ENCODE results near the gene SLC39A11.

DNA sequence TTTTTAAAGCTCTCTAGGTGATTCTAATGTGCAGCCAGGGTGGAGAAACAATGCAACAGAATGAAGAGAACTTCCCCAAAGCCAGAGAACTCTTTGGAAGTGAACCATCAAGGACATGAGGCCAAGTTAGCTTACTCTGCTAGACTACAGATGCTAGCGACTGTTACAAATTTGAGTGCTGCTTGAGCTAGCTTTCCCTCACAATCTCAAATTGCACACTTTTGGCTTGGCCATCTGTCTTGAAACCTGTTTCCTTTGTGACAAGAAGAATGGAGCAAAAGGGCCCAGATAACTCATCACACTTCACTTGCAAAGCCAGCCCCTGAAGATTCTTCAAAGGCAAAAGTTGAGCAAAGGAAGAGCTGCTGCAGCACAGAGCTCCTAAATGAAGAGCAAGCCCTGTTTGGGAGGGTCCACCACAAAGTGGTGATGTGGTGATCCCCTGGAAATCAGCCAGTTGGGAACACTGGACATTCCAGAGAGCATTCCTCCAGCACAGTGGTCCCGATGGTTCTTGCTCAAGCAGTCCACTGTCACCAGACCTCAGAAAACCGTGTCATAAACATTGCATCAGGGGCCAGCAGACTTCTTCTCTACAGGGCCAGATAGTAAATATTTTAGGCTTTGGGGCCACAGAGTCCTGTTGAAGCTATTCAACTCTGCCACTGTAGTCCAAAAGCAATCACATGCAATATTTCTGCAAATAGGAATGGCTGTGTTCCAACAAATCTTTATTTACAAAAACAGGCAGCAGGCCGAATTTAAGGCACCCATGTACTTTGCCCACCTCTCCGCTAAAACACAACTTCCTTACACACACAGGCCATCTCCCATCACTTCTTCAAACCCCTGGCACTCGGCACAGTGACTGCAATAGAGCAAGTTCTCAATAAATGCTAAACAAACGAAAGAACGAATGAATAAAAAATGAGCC lies 21.2 kb downstream of the SLC39A11 start:
- TF ChIP-seq, protein P1, sequence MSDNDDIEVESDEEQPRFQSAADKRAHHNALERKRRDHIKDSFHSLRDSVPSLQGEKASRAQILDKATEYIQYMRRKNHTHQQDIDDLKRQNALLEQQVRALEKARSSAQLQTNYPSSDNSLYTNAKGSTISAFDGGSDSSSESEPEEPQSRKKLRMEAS (IDR thresholded peaks at IDR 0.05), result no peak
- TF ChIP-seq, protein P2, sequence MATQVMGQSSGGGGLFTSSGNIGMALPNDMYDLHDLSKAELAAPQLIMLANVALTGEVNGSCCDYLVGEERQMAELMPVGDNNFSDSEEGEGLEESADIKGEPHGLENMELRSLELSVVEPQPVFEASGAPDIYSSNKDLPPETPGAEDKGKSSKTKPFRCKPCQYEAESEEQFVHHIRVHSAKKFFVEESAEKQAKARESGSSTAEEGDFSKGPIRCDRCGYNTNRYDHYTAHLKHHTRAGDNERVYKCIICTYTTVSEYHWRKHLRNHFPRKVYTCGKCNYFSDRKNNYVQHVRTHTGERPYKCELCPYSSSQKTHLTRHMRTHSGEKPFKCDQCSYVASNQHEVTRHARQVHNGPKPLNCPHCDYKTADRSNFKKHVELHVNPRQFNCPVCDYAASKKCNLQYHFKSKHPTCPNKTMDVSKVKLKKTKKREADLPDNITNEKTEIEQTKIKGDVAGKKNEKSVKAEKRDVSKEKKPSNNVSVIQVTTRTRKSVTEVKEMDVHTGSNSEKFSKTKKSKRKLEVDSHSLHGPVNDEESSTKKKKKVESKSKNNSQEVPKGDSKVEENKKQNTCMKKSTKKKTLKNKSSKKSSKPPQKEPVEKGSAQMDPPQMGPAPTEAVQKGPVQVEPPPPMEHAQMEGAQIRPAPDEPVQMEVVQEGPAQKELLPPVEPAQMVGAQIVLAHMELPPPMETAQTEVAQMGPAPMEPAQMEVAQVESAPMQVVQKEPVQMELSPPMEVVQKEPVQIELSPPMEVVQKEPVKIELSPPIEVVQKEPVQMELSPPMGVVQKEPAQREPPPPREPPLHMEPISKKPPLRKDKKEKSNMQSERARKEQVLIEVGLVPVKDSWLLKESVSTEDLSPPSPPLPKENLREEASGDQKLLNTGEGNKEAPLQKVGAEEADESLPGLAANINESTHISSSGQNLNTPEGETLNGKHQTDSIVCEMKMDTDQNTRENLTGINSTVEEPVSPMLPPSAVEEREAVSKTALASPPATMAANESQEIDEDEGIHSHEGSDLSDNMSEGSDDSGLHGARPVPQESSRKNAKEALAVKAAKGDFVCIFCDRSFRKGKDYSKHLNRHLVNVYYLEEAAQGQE (IDR thresholded peaks at IDR 0.05; ENCODE audit: low read depth), result no peak
- TF ChIP-seq FOXM1 (IDR thresholded peaks at IDR 0.05; ENCODE audit: borderline replicate concordance, low read depth) (no peak), EGR1 (IDR thresholded peaks at IDR 0.05) (no peak), TEAD4 (IDR thresholded peaks at IDR 0.05) (no peak), TAF1 (IDR thresholded peaks at IDR 0.05; ENCODE audit: low read depth) (no peak)
